ENCODE results near the gene IFITM1. TPM values are rescaled to one million over a fixed set of nuclear protein-coding genes. Genes with fewer than 3 reads are reported as not detected.

The IFITM1 gene
- total and polyA plus RNA-seq, 9 of the 15 experiments (the other 6 are each of a cell fraction or from before 2014, with no cell fraction given): 691 to 5,579 (median 974) TPM

- TF ChIP-seq SFPQ (IDR thresholded peaks at IDR 0.05; ENCODE audit: low read depth, low read length): no peak
- no peak for TF ChIP-seq ZNF3 (CRISPR knock-in tag; IDR thresholded peaks at IDR 0.05)
- no peak for TF ChIP-seq ESRRB (CRISPR knock-in tag; IDR thresholded peaks at IDR 0.05; ENCODE audit: borderline replicate concordance)
- peak; percentile 35; the same call in 1 of the 2 replicates for TF ChIP-seq TAF7 (tag; IDR thresholded peaks at IDR 0.05)
- no peak for TF ChIP-seq BMI1 (IDR thresholded peaks at IDR 0.05; ENCODE audit: low read length)
- TF ChIP-seq ATF2 (CRISPR knock-in tag; IDR thresholded peaks at IDR 0.05): no peak
- TF ChIP-seq NR2C2 (CRISPR knock-in tag; IDR thresholded peaks at IDR 0.05): no peak
- TF ChIP-seq NR2C2 (tag; IDR thresholded peaks at IDR 0.05): peak; percentile 49; the same call in 1 of the 2 replicates
- no peak for TF ChIP-seq BRF2 (IDR thresholded peaks at IDR 0.05; ENCODE audit: borderline replicate concordance, insufficient read depth, insufficient read length)
- peak; percentile 84 for TF ChIP-seq MTA3 (IDR thresholded peaks at IDR 0.05; ENCODE audit: borderline replicate concordance)
- peak; percentile 50; the same call in 1 of the 2 replicates for TF ChIP-seq ZSCAN32 (CRISPR knock-in tag; IDR thresholded peaks at IDR 0.05)
- TF ChIP-seq GABPB2 (CRISPR knock-in tag; conservative IDR thresholded peaks at IDR 0.05): no peak
- no peak for TF ChIP-seq HCFC1 (IDR thresholded peaks at IDR 0.05; ENCODE audit: low read depth, low read length)
- peak; percentile 98 for TF ChIP-seq DMBX1 (CRISPR knock-in tag; IDR thresholded peaks at IDR 0.05; ENCODE audit: borderline replicate concordance)
- TF ChIP-seq NFIC (IDR thresholded peaks at IDR 0.05): peak; percentile 54
- TF ChIP-seq MYBL2 (IDR thresholded peaks at IDR 0.05; ENCODE audit: low read depth): no peak
- TF ChIP-seq MYBL2 (CRISPR knock-in tag; IDR thresholded peaks at IDR 0.05; ENCODE audit: borderline replicate concordance): no peak
- TF ChIP-seq E4F1 (CRISPR knock-in tag; IDR thresholded peaks at IDR 0.05; ENCODE audit: borderline replicate concordance): peak; percentile 52; the same call in 1 of the 2 replicates
- peak; percentile 80 for TF ChIP-seq BRD9 (IDR thresholded peaks at IDR 0.05; ENCODE audit: low read depth, partially characterized antibody)
Measured at GRCh38 chr11:355581-356458, 42.0 kb downstream of the IFITM1 start (continued).

Data from K562 (cell line).